Activated naive CD4-positive, alpha-beta T cell treated with anti-CD3 and anti-CD28 coated beads for 36 hours (primary cell): ENCODE results near the gene MAF. TPM values are rescaled to one million over a fixed set of nuclear protein-coding genes. Genes with fewer than 3 reads are reported as not detected.

ENCODE experiments used
- CTCF ChIA-PET: fragments of 350-600 bp; sonication (Branson Sonifier 250); formaldehyde crosslinking; loops from one replicate; lab custom pipeline; 2021; ENCODE audit warnings: antibody characterized with exemption; lab: Charles Lee
- DNase-seq: peaks from one replicate; pipeline ENCODE4 v3.0.0-alpha.2; 2020
- H3K27ac Mint-ChIP-seq: one replicate; pipeline ENCODE4 v1.8.0; 2021; ENCODE audit warnings: mild to moderate bottlenecking, mixed read lengths
- H3K27me3 Mint-ChIP-seq: one replicate; pipeline ENCODE4 v1.8.0; 2021; ENCODE audit warnings: low read depth, mixed read lengths
- H3K36me3 Mint-ChIP-seq: one replicate; pipeline ENCODE4 v1.8.0; 2021; ENCODE audit warnings: low read depth, mixed read lengths
- H3K4me1 Mint-ChIP-seq: one replicate; pipeline ENCODE4 v1.8.0; 2021; ENCODE audit warnings: low read depth, mixed read lengths
- H3K4me3 Mint-ChIP-seq: one replicate; pipeline ENCODE4 v1.8.0; 2021; ENCODE audit warnings: mild to moderate bottlenecking, moderate library complexity, mixed read lengths
- H3K9me3 Mint-ChIP-seq: one replicate; pipeline ENCODE4 v1.8.0; 2021; ENCODE audit warnings: mixed read lengths
- intact Hi-C: fragments of 100-400 bp; cut with micrococcal nuclease; formaldehyde crosslinking; loops from one replicate; pipeline ENCODE4 v1.15.1; 2023
- total RNA-seq, 2 experiments: library from RNA; stranded (reverse); gene quantifications; one replicate each; pipeline ENCODE4 v1.2.3, GENCODE V29; 2021

MAF gene
- total RNA-seq, 2 experiments from 2014 or later = 6.0 to 6.6 TPM

GRCh38 chr16:79598063-79598347 is 2.5 kb downstream of the MAF start:
- Mint-ChIP-seq H3K4me3 (peak overlapping the region; percentile 63), H3K9me3 (no peaks in the 10 kb centered on the region), H3K27me3 (peaks cover 27% of the 10 kb centered on the region), H3K36me3 (no peaks in the 10 kb centered on the region), H3K27ac (peak overlapping the region; percentile 63), H3K4me1 (peaks cover 22% of the 10 kb centered on the region)
- CTCF ChIA-PET = interaction anchor here (0.6 to 1.3 kb wide), 5 partner anchors 84 to 1469 kb away, joined by 3 to 4 read pairs (median 3); no protein-coding TSS in a partner anchor
- intact Hi-C loops = no loop called here
- no peak for DNase-seq

GRCh38 chr16:79597277-79598062 is 3.1 kb downstream of the MAF start:
- H3K36me3 Mint-ChIP-seq = no peaks in the 10 kb centered on the region
- intact Hi-C loops = no loop called here
- H3K4me1 Mint-ChIP-seq = peaks cover 22% of the 10 kb centered on the region
- H3K9me3 Mint-ChIP-seq = no peaks in the 10 kb centered on the region
- no peak overlapping the region for H3K27ac Mint-ChIP-seq
- DNase-seq = no peak
- peaks cover 26% of the 10 kb centered on the region for H3K27me3 Mint-ChIP-seq
- peak overlapping the region; percentile 63 for H3K4me3 Mint-ChIP-seq
- CTCF ChIA-PET = interaction anchor here (0.6 to 0.8 kb wide), 3 partner anchors 158 to 1469 kb away, joined by 3 to 4 read pairs (median 3); no protein-coding TSS in a partner anchor

- Mint-ChIP-seq H3K36me3 (no peaks in the 10 kb centered on the region), H3K27me3 (peaks cover 23% of the 10 kb centered on the region), H3K4me1 (peaks cover 14% of the 10 kb centered on the region), H3K4me3 (peak overlapping the region; percentile 30), H3K9me3 (no peaks in the 10 kb centered on the region), H3K27ac (peak overlapping the region; percentile 27)
- intact Hi-C loops = no loop called here
- CTCF ChIA-PET = no interaction called here
- DNase-seq = no peak
These were observed 4.5 kb downstream of the MAF start for GRCh38 chr16:79595931-79596450.

GRCh38 chr16:79595231-79595641 is 5.3 kb downstream of the MAF start:
- CTCF ChIA-PET = no interaction called here
- H3K4me1 Mint-ChIP-seq = peaks cover 14% of the 10 kb centered on the region
- peaks cover 25% of the 10 kb centered on the region for H3K27me3 Mint-ChIP-seq
- no peaks in the 10 kb centered on the region for H3K36me3 Mint-ChIP-seq
- intact Hi-C loops = no loop called here
- DNase-seq = no peak
- peak overlapping the region; percentile 27 for H3K27ac Mint-ChIP-seq
- no peaks in the 10 kb centered on the region for H3K9me3 Mint-ChIP-seq
- H3K4me3 Mint-ChIP-seq = peak overlapping the region; percentile 30

- H3K9me3 Mint-ChIP-seq = no peaks in the 10 kb centered on the region
- H3K4me3 Mint-ChIP-seq = no peak overlapping the region
- no peaks in the 10 kb centered on the region for H3K36me3 Mint-ChIP-seq
- peaks cover 29% of the 10 kb centered on the region for H3K27me3 Mint-ChIP-seq
- H3K27ac Mint-ChIP-seq = no peak overlapping the region
- CTCF ChIA-PET = no interaction called here
- no peak for DNase-seq
- intact Hi-C loops = no loop called here
- peaks cover 17% of the 10 kb centered on the region for H3K4me1 Mint-ChIP-seq
These were observed 6.8 kb downstream of the MAF start for GRCh38 chr16:79593754-79594153.

GRCh38 chr16:79593074-79593531 is 7.4 kb downstream of the MAF start:
- intact Hi-C loops = no loop called here

GRCh38 chr16:79592186-79592585 is 8.4 kb downstream of the MAF start:
- intact Hi-C loops = no loop called here
- Mint-ChIP-seq H3K27ac (no peak overlapping the region), H3K27me3 (peaks cover 25% of the 10 kb centered on the region), H3K4me3 (no peak overlapping the region), H3K36me3 (no peaks in the 10 kb centered on the region), H3K4me1 (peaks cover 11% of the 10 kb centered on the region), H3K9me3 (no peaks in the 10 kb centered on the region)
- DNase-seq = no peak
- CTCF ChIA-PET = interaction anchor here (0.7 kb wide), 1 partner anchor 127 kb away, joined by 4 read pairs; no protein-coding TSS in a partner anchor

More at GRCh38 chr16:79593074-79593531, 7.4 kb downstream of the MAF start:
- Mint-ChIP-seq H3K27ac (peak overlapping the region; percentile 19), H3K36me3 (no peaks in the 10 kb centered on the region), H3K9me3 (no peaks in the 10 kb centered on the region), H3K4me3 (no peak overlapping the region), H3K27me3 (peaks cover 27% of the 10 kb centered on the region), H3K4me1 (peaks cover 12% of the 10 kb centered on the region)
- DNase-seq = no peak
- CTCF ChIA-PET = interaction anchor here (0.7 kb wide), 1 partner anchor 128 kb away, joined by 4 read pairs; no protein-coding TSS in a partner anchor

- intact Hi-C loops = no loop called here
- DNase-seq = no peak
- peak overlapping the region; percentile 17 for H3K4me3 Mint-ChIP-seq
- H3K27me3 Mint-ChIP-seq = peaks cover 22% of the 10 kb centered on the region
- no peaks in the 10 kb centered on the region for H3K9me3 Mint-ChIP-seq
- CTCF ChIA-PET = interaction anchor here (1.6 kb wide), 1 partner anchor 22 kb away, joined by 3 read pairs; no protein-coding TSS in a partner anchor
- peaks cover 4% of the 10 kb centered on the region for H3K4me1 Mint-ChIP-seq
- H3K27ac Mint-ChIP-seq = no peak overlapping the region
- no peaks in the 10 kb centered on the region for H3K36me3 Mint-ChIP-seq
These were observed 10.9 kb downstream of the MAF start for GRCh38 chr16:79589601-79590102.

- DNase-seq = no peak
- H3K27ac Mint-ChIP-seq = no peak overlapping the region
- peaks cover 4% of the 10 kb centered on the region for H3K4me1 Mint-ChIP-seq
- H3K4me3 Mint-ChIP-seq = no peak overlapping the region
- intact Hi-C loops = no loop called here
- CTCF ChIA-PET = interaction anchor here (0.7 kb wide), 1 partner anchor 1822 kb away, joined by 3 read pairs; no protein-coding TSS in a partner anchor
- peaks cover 22% of the 10 kb centered on the region for H3K27me3 Mint-ChIP-seq
- no peaks in the 10 kb centered on the region for H3K9me3 Mint-ChIP-seq
- H3K36me3 Mint-ChIP-seq = no peaks in the 10 kb centered on the region
These were observed 12.6 kb downstream of the MAF start for GRCh38 chr16:79587897-79588296.

- H3K36me3 Mint-ChIP-seq = no peaks in the 10 kb centered on the region
- H3K4me3 Mint-ChIP-seq = no peak overlapping the region
- H3K27me3 Mint-ChIP-seq = peaks cover 21% of the 10 kb centered on the region
- CTCF ChIA-PET = interaction anchor here (0.7 kb wide), 1 partner anchor 478 kb away, joined by 3 read pairs; no protein-coding TSS in a partner anchor
- H3K4me1 Mint-ChIP-seq = peaks cover 4% of the 10 kb centered on the region
- no peak overlapping the region for H3K27ac Mint-ChIP-seq
- DNase-seq = no peak
- intact Hi-C loops = no loop called here
- H3K9me3 Mint-ChIP-seq = no peaks in the 10 kb centered on the region
These were observed 13.2 kb downstream of the MAF start for GRCh38 chr16:79587296-79587695.

GRCh38 chr16:79582789-79583188 is 17.7 kb downstream of the MAF start:
- Mint-ChIP-seq H3K27ac (no peak overlapping the region), H3K27me3 (peaks cover 8% of the 10 kb centered on the region), H3K9me3 (no peaks in the 10 kb centered on the region), H3K4me1 (no peaks in the 10 kb centered on the region), H3K4me3 (no peak overlapping the region), H3K36me3 (no peaks in the 10 kb centered on the region)
- intact Hi-C loops = no loop called here
- CTCF ChIA-PET = no interaction called here
- no peak for DNase-seq

- H3K36me3 Mint-ChIP-seq = no peaks in the 10 kb centered on the region
- H3K4me3 Mint-ChIP-seq = no peak overlapping the region
- CTCF ChIA-PET = no interaction called here
- no peaks in the 10 kb centered on the region for H3K9me3 Mint-ChIP-seq
- peaks cover 16% of the 10 kb centered on the region for H3K27me3 Mint-ChIP-seq
- DNase-seq = no peak
- intact Hi-C loops = no loop called here
- no peaks in the 10 kb centered on the region for H3K4me1 Mint-ChIP-seq
- no peak overlapping the region for H3K27ac Mint-ChIP-seq
These were observed 19.9 kb downstream of the MAF start for GRCh38 chr16:79580453-79581191.
